Forelimb muscle (tissue), 1 donor: ENCODE results near the gene KSR2. TPM values are rescaled to one million over a fixed set of nuclear protein-coding genes. Genes with fewer than 3 reads are reported as not detected.
"Not testable (repeated sequence)": the region's sequence is repeated elsewhere in the genome, so short reads cannot be mapped to it uniquely, and the experiment has no call there.

Source experiments
- DNase-seq: peaks from one replicate; pipeline ENCODE4 v3.0.0-alpha.2; 2013; ENCODE audit warnings: low read depth
- polyA plus RNA-seq: library from polyadenylated mRNA; unstranded; fragments of 120-200 nt; gene quantifications from one replicate; pipeline ENCODE4 v1.2.1, GENCODE V29; 2013; ENCODE audit not compliant: insufficient read length

Gene KSR2
- polyA plus RNA-seq, result not detected

GRCh38 chr12:117968826-117969659, at the start of gene KSR2:
Gene KSR2, minus strand, starts transcription at chr12:117968990. Its CDS starts 735 bp downstream, at chr12:117968255.
- DNase-seq, result no peak

GRCh38 chr12:118017926-118018325, 49.1 kb upstream of the KSR2 start:
- DNase-seq, result no peak

GRCh38 chr12:118016424-118017264, 47.9 kb upstream of the KSR2 start, which contains the start of gene RFC5:
Gene RFC5, plus strand, starts transcription at chr12:118016703. Its CDS starts 125 bp downstream, at chr12:118016828.
- DNase-seq, result peak; percentile 78

- no peak for DNase-seq
These were observed 47.2 kb upstream of the KSR2 start for GRCh38 chr12:118015944-118016343.

GRCh38 chr12:118015306-118015705, 46.5 kb upstream of the KSR2 start:
- no peak for DNase-seq

- DNase-seq, result no peak
These were observed 44.5 kb upstream of the KSR2 start for GRCh38 chr12:118013283-118013682.

- DNase-seq, result no peak
These were observed 43.2 kb upstream of the KSR2 start for GRCh38 chr12:118011961-118012360.

- no peak for DNase-seq
These were observed 42.6 kb upstream of the KSR2 start for GRCh38 chr12:118011377-118011776.

GRCh38 chr12:118010903-118011302, 42.1 kb upstream of the KSR2 start:
- DNase-seq, result no peak

GRCh38 chr12:117999806-118000205, 31.0 kb upstream of the KSR2 start:
- DNase-seq, result not testable (repeated sequence)

GRCh38 chr12:117998719-117999118, 29.9 kb upstream of the KSR2 start:
- no peak for DNase-seq

- DNase-seq, result no peak
These were observed 26.0 kb upstream of the KSR2 start for GRCh38 chr12:117994551-117995438.

- no peak for DNase-seq
These were observed 18.1 kb upstream of the KSR2 start for GRCh38 chr12:117986705-117987469.

- DNase-seq, result no peak
These were observed 16.4 kb upstream of the KSR2 start for GRCh38 chr12:117985182-117985581.

GRCh38 chr12:117981267-117981666, 12.5 kb upstream of the KSR2 start:
- no peak for DNase-seq

- no peak for DNase-seq
These were observed 11.8 kb upstream of the KSR2 start for GRCh38 chr12:117980616-117981015.

- DNase-seq, result no peak
These were observed 8.6 kb upstream of the KSR2 start for GRCh38 chr12:117977373-117977772.

GRCh38 chr12:117975006-117975405, 6.2 kb upstream of the KSR2 start:
- DNase-seq, result no peak

- no peak for DNase-seq
These were observed 3.5 kb upstream of the KSR2 start for GRCh38 chr12:117972301-117972700.

GRCh38 chr12:117970334-117970733, 1.5 kb upstream of the KSR2 start:
- no peak for DNase-seq
